ENCODE data around the gene ZFR.
"Not testable (repeated sequence)": the region's sequence is repeated elsewhere in the genome, so short reads cannot be mapped to it uniquely, and the experiment has no call there.

Gene ZFR

GRCh38 chr5:32449262-32449661 lies 4.7 kb upstream of the ZFR start:
- no peak for DNase-seq

DNA sequence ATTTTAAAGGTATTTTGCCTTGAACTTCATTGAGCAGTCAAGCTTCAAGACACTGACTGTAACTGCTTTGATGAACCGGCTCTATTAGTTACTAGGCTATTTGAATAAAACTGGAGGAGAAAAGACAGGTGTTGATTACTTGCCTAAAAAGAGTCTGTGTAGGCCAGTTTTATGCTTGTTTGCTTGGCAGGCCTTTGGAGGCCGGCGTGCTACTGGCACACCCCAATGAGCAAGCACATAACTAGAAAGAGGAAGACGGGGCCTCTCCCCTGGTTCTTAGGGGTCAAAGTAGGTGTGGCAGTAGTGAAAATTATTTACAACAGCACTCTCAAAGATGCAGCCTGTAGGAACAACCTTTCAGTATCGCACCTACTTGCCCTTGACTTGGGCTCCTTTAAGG lies 2.1 kb upstream of the ZFR start:
- DNase-seq: no peak

- DNase-seq: no peak
These were observed 1.5 kb upstream of the ZFR start for GRCh38 chr5:32445831-32446614.

DNA sequence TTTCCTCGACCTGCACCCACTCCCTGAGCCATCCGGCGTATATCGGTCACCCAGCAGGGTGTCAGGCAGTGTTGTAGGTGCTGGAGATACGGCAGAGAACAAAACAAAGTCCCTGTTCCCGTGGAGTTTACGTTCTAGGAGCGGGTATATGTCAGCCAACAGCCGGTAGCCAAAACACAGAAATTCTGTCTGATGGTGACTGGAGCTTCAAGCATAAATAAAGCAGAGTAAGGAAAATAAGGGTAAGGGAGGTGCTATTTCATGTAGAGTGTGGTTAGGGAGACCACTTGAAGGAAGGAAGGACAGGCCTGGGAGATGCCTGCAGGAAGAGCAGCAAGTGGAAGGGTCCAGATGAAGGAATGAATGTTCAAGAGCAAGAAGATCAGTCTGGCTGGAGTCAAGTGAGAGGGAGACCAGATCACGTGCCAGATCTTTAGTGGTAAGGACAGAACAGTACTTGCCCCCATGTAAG lies 783 bp upstream of the ZFR start:
- no peak for DNase-seq

- DNase-seq: peak; percentile 49
These were observed 754 bp downstream of the ZFR start for GRCh38 chr5:32443541-32444430.

DNA sequence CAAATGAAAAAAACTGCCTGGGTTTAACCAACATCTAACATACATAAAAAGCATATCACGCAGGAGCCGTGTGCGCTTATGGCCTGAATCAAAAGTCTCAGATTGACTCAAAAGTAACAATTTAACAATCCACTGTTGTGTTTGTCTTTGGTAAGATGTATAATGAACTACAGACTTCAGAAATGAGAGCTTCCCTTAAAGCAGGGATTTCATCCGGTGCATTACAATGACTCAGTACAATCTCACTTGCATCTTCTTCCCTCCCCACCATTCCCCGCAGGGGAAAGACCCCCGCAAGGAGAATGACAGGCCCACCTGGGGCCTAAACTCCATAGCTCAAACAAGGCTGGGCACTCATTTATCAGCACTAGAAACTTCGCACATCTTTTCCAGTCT lies 1.4 kb downstream of the ZFR start:
- peak; percentile 31 for DNase-seq

DNA sequence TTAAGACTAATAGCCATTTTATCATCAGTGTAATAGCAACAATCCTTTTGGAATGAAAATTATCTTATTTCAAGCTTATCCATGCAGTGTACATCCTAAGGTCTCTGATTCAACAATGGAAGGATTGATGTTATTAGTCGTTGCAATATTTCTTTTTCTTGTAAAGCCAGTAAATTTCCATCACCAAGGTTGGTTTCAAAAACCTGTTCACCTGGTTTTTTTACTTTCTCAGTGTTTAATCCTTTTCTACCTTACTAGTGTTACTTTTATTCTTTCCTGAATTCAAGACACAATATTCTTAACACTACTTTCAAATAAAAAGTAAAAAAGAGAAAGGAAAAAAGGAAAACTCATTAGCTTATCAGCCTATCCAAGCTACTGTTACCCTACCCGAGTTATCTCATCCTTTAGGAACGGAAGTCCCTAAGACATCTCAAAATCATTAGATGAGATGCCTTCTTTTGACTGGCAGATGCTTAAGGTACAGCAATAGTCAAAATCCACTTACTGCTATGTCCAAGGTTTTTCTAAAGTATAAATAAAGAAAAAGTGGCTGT lies 5.4 kb downstream of the ZFR start:
- no peak for DNase-seq

- DNase-seq: no peak
These were observed 7.8 kb downstream of the ZFR start for GRCh38 chr5:32436553-32437242.

DNA sequence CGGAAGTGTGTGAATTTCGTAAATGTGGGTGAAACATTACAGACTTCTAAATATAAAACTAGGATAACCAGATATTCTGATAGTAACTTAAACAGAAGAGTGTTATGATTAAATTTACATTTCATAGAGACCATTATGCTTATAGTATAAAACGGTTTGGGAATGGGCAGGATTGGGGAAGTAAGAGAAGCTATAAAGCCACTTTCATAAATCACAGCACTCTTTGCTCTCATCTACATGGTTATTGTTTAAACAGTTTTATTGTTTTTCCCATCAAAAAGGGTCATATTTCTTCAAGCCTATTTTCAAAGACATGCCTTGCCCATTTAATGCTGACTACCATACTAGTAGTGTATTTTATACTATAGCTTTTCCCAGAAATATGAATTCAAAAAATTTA lies 9.2 kb downstream of the ZFR start:
- no peak for DNase-seq

GRCh38 chr5:32434221-32434620 lies 10.3 kb downstream of the ZFR start:
- DNase-seq: no peak

- no peak for DNase-seq
These were observed 11.9 kb downstream of the ZFR start for GRCh38 chr5:32432633-32433032.

- not testable (repeated sequence) for DNase-seq
These were observed 13.7 kb downstream of the ZFR start for GRCh38 chr5:32430825-32431224.

DNA sequence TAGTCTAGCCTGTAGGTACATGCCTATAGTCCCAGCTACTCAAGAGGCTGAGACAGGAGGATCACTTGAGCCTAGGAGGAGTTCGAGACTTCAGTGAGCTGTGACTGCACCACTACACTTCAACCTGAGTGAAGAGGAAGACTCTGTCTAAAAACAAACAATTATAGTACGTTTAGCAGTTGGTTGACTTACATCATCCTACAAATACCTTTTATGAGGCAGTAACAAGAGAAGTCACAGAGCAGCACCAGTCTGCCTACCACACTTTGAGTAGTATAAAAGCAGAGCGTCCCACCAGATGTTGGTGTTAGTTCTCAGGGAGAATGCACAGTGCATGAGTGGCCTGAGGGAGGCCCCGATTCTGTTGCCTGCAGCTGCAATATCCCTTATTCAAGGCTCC lies 16.1 kb downstream of the ZFR start:
- no peak for DNase-seq

DNA sequence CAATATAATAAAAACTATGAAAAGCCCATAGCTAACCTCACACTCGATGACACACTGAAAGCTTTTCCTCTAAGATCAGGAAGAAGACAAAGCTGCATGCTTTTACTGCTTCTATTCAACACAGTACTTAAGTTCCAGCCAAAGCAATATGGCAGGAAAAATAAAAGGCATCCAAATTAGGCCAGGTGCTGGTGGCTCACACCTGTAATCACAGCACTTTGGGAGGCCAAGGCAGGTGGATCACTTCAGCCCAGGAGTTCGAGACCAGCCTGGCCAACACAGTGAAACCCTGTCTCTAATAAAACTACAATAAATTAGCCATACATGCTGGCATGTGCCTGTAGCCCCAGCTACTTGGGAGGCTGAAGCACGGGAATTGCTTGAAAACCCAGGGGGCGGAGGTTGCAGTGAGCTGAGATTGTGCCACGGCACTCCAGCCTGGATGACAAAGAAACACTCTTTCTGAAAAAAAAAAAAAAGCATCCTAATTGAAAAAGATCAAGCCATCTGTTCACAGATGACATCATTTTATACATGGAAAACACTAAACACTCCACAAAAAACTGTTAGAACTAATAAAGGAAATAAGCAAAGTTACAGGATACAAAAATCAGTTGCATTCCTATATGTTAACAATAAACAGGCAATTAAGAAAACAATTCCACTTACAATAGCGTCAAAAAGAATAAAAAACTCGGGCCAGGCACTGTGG lies 17.9 kb downstream of the ZFR start:
- DNase-seq: no peak

GRCh38 chr5:32422697-32423096 lies 21.8 kb downstream of the ZFR start:
- DNase-seq: no peak

- DNase-seq: no peak
These were observed 23.5 kb downstream of the ZFR start for GRCh38 chr5:32421075-32421474.

DNA sequence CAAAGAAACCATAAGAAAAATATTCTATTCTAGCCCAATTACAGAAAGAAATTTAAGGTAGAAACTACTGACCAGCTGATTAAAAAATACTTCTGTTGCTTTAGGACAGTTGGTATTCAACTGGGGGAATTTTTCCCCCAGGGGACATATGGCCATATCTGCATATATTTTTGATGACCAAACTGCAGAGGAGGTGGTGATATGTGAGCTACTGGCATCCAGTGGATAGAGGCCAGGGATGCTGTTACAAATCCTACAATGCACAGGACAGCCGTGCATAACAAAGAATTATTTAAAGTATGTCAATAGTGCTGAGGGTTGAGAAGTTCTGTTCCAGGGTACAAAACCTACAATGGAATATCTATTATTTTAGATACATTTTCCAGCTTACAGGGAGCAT lies 24.0 kb downstream of the ZFR start:
- no peak for DNase-seq

DNA sequence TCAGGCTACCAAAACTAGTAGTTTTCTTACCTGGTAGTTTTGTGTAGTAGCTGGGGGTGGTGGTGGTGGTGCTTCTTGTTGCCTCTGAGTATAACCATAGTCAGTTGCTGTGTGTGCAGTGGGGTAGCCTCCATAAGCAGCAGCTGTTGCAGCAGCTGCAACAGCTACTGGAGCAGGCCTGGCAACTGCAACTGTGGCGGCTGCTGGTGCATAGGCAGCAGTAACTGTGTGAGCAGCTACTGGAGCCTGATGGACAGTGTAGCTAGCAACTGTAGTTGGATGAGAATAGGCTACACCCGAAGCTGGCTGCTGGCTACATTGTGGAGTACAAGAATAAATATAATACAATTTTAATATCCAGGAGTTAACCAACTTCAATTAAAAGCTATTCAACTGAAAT lies 24.7 kb downstream of the ZFR start:
- no peak for DNase-seq

GRCh38 chr5:32413466-32414263 lies 30.9 kb downstream of the ZFR start:
- DNase-seq: no peak

- no peak for DNase-seq
These were observed 33.9 kb downstream of the ZFR start for GRCh38 chr5:32410630-32411029.

DNA sequence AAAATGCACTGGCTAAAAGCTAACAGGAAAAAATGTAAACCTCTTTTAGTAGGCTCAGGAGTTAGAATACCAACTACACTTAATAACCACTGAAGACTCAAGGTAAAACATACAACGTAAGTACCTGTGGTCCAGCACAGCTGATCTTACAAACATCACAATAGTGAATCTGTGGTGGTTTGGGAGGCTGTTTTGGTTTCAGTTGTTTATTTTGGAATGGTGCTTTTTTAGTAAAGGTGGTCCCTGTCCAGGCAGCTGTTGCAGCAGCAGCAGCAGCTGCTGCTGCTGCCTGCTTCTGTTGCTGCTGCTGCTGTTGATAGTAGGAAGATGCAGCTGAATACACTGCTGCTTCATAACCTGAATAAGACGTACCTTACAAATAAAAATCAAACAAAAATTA lies 37.9 kb downstream of the ZFR start:
- DNase-seq: no peak

- DNase-seq: no peak
These were observed 39.0 kb downstream of the ZFR start for GRCh38 chr5:32405507-32405906.
